ENCODE results near the gene PIGS. TPM values are rescaled to one million over a fixed set of nuclear protein-coding genes. Genes with fewer than 3 reads are reported as not detected.

Gene PIGS
- total RNA-seq, 3 donors from 2014 or later = 52.2 to 100 (median 88.5) TPM

DNA sequence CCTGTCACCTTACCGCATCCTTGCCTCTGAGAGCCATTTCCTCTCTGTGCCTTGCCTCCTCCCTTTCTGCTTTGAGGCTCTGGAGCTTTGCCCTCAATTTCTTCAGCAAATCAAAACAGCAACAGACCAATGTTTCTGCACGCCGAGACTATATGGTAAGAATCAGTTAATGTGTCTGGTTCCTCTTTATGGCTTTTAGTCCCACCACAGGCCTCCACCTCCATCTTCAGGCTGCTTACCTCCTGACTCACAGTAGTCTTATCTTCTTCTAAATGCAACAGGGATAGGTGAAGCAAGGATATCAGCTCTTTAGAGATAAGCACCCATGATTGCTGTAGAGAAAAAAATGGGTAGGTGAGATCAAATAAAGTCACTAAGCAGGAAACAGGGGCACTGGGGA lies 14.5 kb upstream of the PIGS start:
- TF ChIP-seq, protein P1, sequence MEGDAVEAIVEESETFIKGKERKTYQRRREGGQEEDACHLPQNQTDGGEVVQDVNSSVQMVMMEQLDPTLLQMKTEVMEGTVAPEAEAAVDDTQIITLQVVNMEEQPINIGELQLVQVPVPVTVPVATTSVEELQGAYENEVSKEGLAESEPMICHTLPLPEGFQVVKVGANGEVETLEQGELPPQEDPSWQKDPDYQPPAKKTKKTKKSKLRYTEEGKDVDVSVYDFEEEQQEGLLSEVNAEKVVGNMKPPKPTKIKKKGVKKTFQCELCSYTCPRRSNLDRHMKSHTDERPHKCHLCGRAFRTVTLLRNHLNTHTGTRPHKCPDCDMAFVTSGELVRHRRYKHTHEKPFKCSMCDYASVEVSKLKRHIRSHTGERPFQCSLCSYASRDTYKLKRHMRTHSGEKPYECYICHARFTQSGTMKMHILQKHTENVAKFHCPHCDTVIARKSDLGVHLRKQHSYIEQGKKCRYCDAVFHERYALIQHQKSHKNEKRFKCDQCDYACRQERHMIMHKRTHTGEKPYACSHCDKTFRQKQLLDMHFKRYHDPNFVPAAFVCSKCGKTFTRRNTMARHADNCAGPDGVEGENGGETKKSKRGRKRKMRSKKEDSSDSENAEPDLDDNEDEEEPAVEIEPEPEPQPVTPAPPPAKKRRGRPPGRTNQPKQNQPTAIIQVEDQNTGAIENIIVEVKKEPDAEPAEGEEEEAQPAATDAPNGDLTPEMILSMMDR (IDR thresholded peaks at IDR 0.05) = no peak
- Histone ChIP-seq H3K4me1 (ENCODE audit: low read depth) (no peaks in the 10 kb centered on the region), H3K36me3 (ENCODE audit: low read depth) (no peaks in the 10 kb centered on the region), H3K9me3 (no peaks in the 10 kb centered on the region), H3K4me3 (no peak overlapping the region)
- DNase-seq = no peak
- intact Hi-C loops (cut with DNase I, micrococcal nuclease) = no loop called here
- no peak for ATAC-seq

DNA sequence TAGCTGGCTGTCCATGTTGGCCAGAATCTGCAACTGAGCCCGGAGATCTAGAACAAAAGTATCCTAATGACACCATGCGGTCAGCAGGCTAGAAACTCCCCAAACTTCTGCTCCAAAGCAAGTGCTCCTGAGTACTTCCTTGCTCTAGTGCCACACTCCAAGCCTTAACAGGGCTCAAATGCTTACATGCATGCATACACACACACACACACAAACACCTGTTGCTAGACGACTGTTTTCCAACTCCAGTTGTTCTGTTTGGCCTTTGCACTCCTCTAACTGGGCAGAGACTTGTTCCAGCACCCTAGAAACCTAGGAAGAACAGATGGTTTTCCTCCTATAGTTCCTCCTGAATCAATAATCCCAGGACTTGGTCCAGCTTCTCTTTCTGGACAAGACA lies 13.1 kb upstream of the PIGS start:
- DNase-seq = no peak

DNA sequence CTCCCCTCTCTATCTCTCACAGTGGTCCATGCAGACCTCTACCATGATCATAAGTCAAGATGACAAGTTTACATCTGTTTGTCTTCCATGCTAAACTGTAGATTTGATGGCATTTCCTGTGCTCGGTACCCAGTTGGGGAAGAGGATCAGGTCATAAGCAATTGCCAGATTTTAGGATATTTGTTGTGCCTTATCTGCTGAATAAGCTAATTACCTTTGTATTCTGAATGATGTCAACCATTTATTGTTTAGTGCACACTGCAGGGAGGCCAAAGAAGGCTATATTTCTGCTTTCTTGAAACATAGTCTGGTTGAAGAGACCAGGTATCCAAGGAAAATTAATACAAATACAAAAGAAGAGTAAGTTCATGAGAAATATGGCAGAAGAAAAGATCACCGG lies 11.2 kb upstream of the PIGS start:
- Histone ChIP-seq H3K36me3 (ENCODE audit: low read depth) (no peaks in the 10 kb centered on the region), H3K9me3 (no peaks in the 10 kb centered on the region), H3K4me3 (no peak overlapping the region), H3K4me1 (ENCODE audit: low read depth) (no peaks in the 10 kb centered on the region)
- TF ChIP-seq, protein P1 (IDR thresholded peaks at IDR 0.05) = no peak
- intact Hi-C loops (cut with DNase I, micrococcal nuclease) = no loop called here
- no peak for DNase-seq
- ATAC-seq = no peak

More for the DNA sequence above, 13.1 kb upstream of the PIGS start:
- intact Hi-C loops (cut with DNase I, micrococcal nuclease) = no loop called here
- Histone ChIP-seq H3K9me3 (no peaks in the 10 kb centered on the region), H3K4me1 (ENCODE audit: low read depth) (no peaks in the 10 kb centered on the region), H3K4me3 (no peak overlapping the region), H3K36me3 (ENCODE audit: low read depth) (no peaks in the 10 kb centered on the region)
- ATAC-seq = no peak
- TF ChIP-seq, protein P1 (IDR thresholded peaks at IDR 0.05) = no peak

DNA sequence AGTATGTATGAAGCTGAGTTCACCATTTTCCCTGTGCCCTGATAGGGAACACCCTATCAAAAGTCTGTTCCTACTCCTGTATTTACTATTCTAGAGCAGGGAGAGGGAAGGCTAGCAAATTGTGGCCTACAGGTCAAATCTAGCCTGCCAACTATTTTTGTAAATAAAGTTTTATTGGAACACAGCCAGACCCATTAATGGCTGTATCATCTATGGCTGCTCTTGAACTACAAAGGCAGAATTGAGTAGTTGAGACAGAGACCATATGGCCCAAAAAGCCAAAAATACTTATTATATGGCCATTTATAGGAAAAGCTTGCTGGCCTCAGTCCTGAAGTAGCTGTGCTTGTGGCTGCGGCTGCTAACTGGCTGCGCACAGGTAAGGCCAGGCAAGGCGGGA lies 9.6 kb upstream of the PIGS start:
- H3K4me1 ChIP-seq (ENCODE audit: low read depth) = peaks cover under 1% of the 10 kb centered on the region
- TF ChIP-seq, protein P1 (IDR thresholded peaks at IDR 0.05) = no peak
- DNase-seq (no peak), ATAC-seq (no peak)
- H3K4me3 ChIP-seq = no peak overlapping the region
- intact Hi-C loops (cut with DNase I, micrococcal nuclease) = no loop called here
- no peaks in the 10 kb centered on the region for H3K9me3 ChIP-seq
- no peaks in the 10 kb centered on the region for H3K36me3 ChIP-seq (ENCODE audit: low read depth)

DNA sequence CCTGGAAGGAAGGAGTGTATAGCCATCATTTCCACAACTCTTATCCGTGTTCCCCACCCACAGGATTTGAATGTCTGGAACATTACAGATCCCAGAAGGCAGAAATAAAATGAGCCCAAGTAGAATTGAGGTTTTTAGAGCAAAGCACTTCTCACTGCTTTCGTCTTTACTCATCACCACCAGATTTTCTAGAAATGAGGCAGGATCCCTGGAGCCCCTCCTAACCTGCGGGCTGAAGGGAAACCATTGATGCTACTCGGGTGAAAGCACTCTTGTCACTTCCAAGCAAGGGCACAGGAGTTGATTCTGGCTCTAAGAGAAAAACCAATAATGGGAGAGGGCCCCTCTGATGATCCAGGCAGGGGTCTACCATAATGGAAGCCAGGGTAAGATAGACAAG lies 8.2 kb upstream of the PIGS start:
- Histone ChIP-seq H3K36me3 (ENCODE audit: low read depth) (no peaks in the 10 kb centered on the region), H3K9me3 (no peaks in the 10 kb centered on the region), H3K4me1 (ENCODE audit: low read depth) (peaks cover 2% of the 10 kb centered on the region), H3K4me3 (no peak overlapping the region)
- intact Hi-C loops (cut with DNase I, micrococcal nuclease) = no loop called here
- no peak for DNase-seq
- ATAC-seq = no peak
- TF ChIP-seq, protein P1 (IDR thresholded peaks at IDR 0.05) = no peak
